IgD-negative memory B cell (primary cell): ENCODE measurements around the gene TAOK1. TPM values are rescaled to one million over a fixed set of nuclear protein-coding genes. Genes with fewer than 3 reads are reported as not detected.
A peak's percentile ranks its signal among the peaks of the same experiment; 100 is the strongest.

ENCODE experiments used
- H3K27ac Mint-ChIP-seq, 3 donors: one replicate each; pipeline ENCODE4 v1.8.0; 2020 to 2022; ENCODE audit warnings: mild to moderate bottlenecking in 3 of 3, mixed read lengths in 3 of 3, moderate library complexity in 1 of 3
- H3K27me3 Mint-ChIP-seq: one replicate; pipeline ENCODE4 v1.8.0; 2021; ENCODE audit warnings: mixed read lengths
- H3K36me3 Mint-ChIP-seq: one replicate; pipeline ENCODE4 v1.8.0; 2020; ENCODE audit warnings: mild to moderate bottlenecking, mixed read lengths
- H3K4me1 Mint-ChIP-seq, 3 donors: one replicate each; pipeline ENCODE4 v1.8.0; 2020 to 2022; ENCODE audit warnings: mixed read lengths in 3 of 3, mild to moderate bottlenecking in 1 of 3
- H3K4me3 Mint-ChIP-seq, 4 donors: one replicate each; pipeline ENCODE4 v1.8.0; 2020 to 2022; ENCODE audit warnings: mild to moderate bottlenecking in 4 of 4, mixed read lengths in 4 of 4, moderate library complexity in 3 of 4
- H3K9me3 Mint-ChIP-seq, 3 donors: one replicate each; pipeline ENCODE4 v1.8.0; 2020 to 2021; ENCODE audit warnings: mixed read lengths in 3 of 3, mild to moderate bottlenecking in 1 of 3
- polyA plus RNA-seq: library from polyadenylated mRNA; unstranded; fragments of 300-500 nt; fragmentation: Illumina TruSeq; gene quantifications from one replicate; pipeline ENCODE4 v1.2.3, GENCODE V29; 2021

TAOK1 gene
- polyA plus RNA-seq, 1 donor from 2014 or later: 4.0 TPM

GRCh38 chr17:29363716-29364115 lies 26.4 kb upstream of the TAOK1 start:
- Mint-ChIP-seq H3K4me3 (no peak overlapping the region), H3K9me3 (no peaks in the 10 kb centered on the region), H3K4me1 (no peaks in the 10 kb centered on the region), H3K27me3 (no peaks in the 10 kb centered on the region), H3K27ac (no peak overlapping the region), H3K36me3 (no peaks in the 10 kb centered on the region)

- H3K4me3 Mint-ChIP-seq: no peak overlapping the region
- H3K36me3 Mint-ChIP-seq: no peaks in the 10 kb centered on the region
- H3K27ac Mint-ChIP-seq: no peak overlapping the region
- H3K4me1 Mint-ChIP-seq: no peaks in the 10 kb centered on the region
- no peaks in the 10 kb centered on the region for H3K27me3 Mint-ChIP-seq
- H3K9me3 Mint-ChIP-seq: no peaks in the 10 kb centered on the region
Measured at GRCh38 chr17:29364691-29365090, 25.5 kb upstream of the TAOK1 start.

- H3K9me3 Mint-ChIP-seq: no peaks in the 10 kb centered on the region
- no peak overlapping the region for H3K27ac Mint-ChIP-seq
- H3K27me3 Mint-ChIP-seq: no peaks in the 10 kb centered on the region
- H3K4me1 Mint-ChIP-seq: peaks cover 0 to 1% (median 0%) of the 10 kb centered on the region in 3 donors
- no peaks in the 10 kb centered on the region for H3K36me3 Mint-ChIP-seq
- no peak overlapping the region for H3K4me3 Mint-ChIP-seq
Measured at GRCh38 chr17:29368161-29368560, 22.0 kb upstream of the TAOK1 start.

GRCh38 chr17:29368926-29369325 lies 21.2 kb upstream of the TAOK1 start:
- Mint-ChIP-seq H3K4me3 (no peak overlapping the region), H3K4me1 (peaks cover 0 to 1% (median 0%) of the 10 kb centered on the region in 3 donors), H3K36me3 (no peaks in the 10 kb centered on the region), H3K9me3 (no peaks in the 10 kb centered on the region), H3K27ac (no peak overlapping the region), H3K27me3 (no peaks in the 10 kb centered on the region)

GRCh38 chr17:29369831-29370735 lies 20.1 kb upstream of the TAOK1 start:
- no peaks in the 10 kb centered on the region for H3K36me3 Mint-ChIP-seq
- H3K4me1 Mint-ChIP-seq: peaks cover 0 to 1% (median 0%) of the 10 kb centered on the region in 3 donors

GRCh38 chr17:29376667-29377270 lies 13.4 kb upstream of the TAOK1 start:
- Mint-ChIP-seq H3K9me3 (no peaks in the 10 kb centered on the region), H3K27me3 (no peaks in the 10 kb centered on the region), H3K27ac (no peak overlapping the region), H3K4me1 (peaks cover 0 to 1% (median 0%) of the 10 kb centered on the region in 3 donors), H3K4me3 (no peak overlapping the region), H3K36me3 (no peaks in the 10 kb centered on the region)

More at GRCh38 chr17:29369831-29370735, 20.1 kb upstream of the TAOK1 start:
- H3K27ac Mint-ChIP-seq: no peak overlapping the region
- H3K4me3 Mint-ChIP-seq: no peak overlapping the region
- no peaks in the 10 kb centered on the region for H3K9me3 Mint-ChIP-seq
- H3K27me3 Mint-ChIP-seq: no peaks in the 10 kb centered on the region

GRCh38 chr17:29378500-29378899 lies 11.7 kb upstream of the TAOK1 start:
- Mint-ChIP-seq H3K4me3 (no peak overlapping the region), H3K9me3 (no peaks in the 10 kb centered on the region), H3K27me3 (no peaks in the 10 kb centered on the region), H3K36me3 (no peaks in the 10 kb centered on the region), H3K27ac (no peak overlapping the region), H3K4me1 (no peaks in the 10 kb centered on the region)

GRCh38 chr17:29379084-29379991 lies 10.8 kb upstream of the TAOK1 start:
- Mint-ChIP-seq H3K4me1 (no peaks in the 10 kb centered on the region), H3K27ac (peak overlapping the region in 1 of 3 donors; percentile 83)

GRCh38 chr17:29383686-29384085 lies 6.5 kb upstream of the TAOK1 start:
- H3K9me3 Mint-ChIP-seq: no peaks in the 10 kb centered on the region
- no peaks in the 10 kb centered on the region for H3K27me3 Mint-ChIP-seq
- H3K27ac Mint-ChIP-seq: no peak overlapping the region
- no peak overlapping the region for H3K4me3 Mint-ChIP-seq
- peaks cover 0 to 2% (median 2%) of the 10 kb centered on the region in 3 donors for H3K4me1 Mint-ChIP-seq
- no peaks in the 10 kb centered on the region for H3K36me3 Mint-ChIP-seq

More at GRCh38 chr17:29379084-29379991, 10.8 kb upstream of the TAOK1 start:
- no peak overlapping the region for H3K4me3 Mint-ChIP-seq
- H3K9me3 Mint-ChIP-seq: no peaks in the 10 kb centered on the region
- no peaks in the 10 kb centered on the region for H3K36me3 Mint-ChIP-seq
- no peaks in the 10 kb centered on the region for H3K27me3 Mint-ChIP-seq

GRCh38 chr17:29384901-29385300 lies 5.3 kb upstream of the TAOK1 start:
- no peak overlapping the region for H3K4me3 Mint-ChIP-seq
- H3K36me3 Mint-ChIP-seq: no peaks in the 10 kb centered on the region
- H3K9me3 Mint-ChIP-seq: no peaks in the 10 kb centered on the region
- no peak overlapping the region for H3K27ac Mint-ChIP-seq
- H3K27me3 Mint-ChIP-seq: no peaks in the 10 kb centered on the region
- peaks cover 5 to 8% (median 5%) of the 10 kb centered on the region in 3 donors for H3K4me1 Mint-ChIP-seq

- H3K9me3 Mint-ChIP-seq: no peaks in the 10 kb centered on the region
- H3K27ac Mint-ChIP-seq: peak overlapping the region in 1 of 3 donors; percentile 30
- no peaks in the 10 kb centered on the region for H3K36me3 Mint-ChIP-seq
- H3K4me1 Mint-ChIP-seq: peaks cover 9 to 15% (median 14%) of the 10 kb centered on the region in 3 donors
- H3K4me3 Mint-ChIP-seq: peak overlapping the region in 1 of 4 donors; percentile 66
- no peaks in the 10 kb centered on the region for H3K27me3 Mint-ChIP-seq
Measured at GRCh38 chr17:29386760-29387159, 3.4 kb upstream of the TAOK1 start.

GRCh38 chr17:29388937-29389336 lies 1.2 kb upstream of the TAOK1 start:
- Mint-ChIP-seq H3K9me3 (no peaks in the 10 kb centered on the region), H3K27ac (peak overlapping the region in 1 of 3 donors; percentile 39), H3K27me3 (no peaks in the 10 kb centered on the region), H3K4me1 (peaks cover 25 to 33% (median 32%) of the 10 kb centered on the region in 3 donors), H3K4me3 (peak overlapping the region; percentile 46 to 75 (median 64)), H3K36me3 (peaks cover 6% of the 10 kb centered on the region)

- Mint-ChIP-seq H3K27me3 (no peaks in the 10 kb centered on the region), H3K9me3 (no peaks in the 10 kb centered on the region), H3K4me1 (peaks cover 29 to 40% (median 36%) of the 10 kb centered on the region in 3 donors), H3K36me3 (peaks cover 6% of the 10 kb centered on the region), H3K4me3 (peak overlapping the region; percentile 88 to 98 (median 94)), H3K27ac (peak overlapping the region in 2 of 3 donors; percentile 90 to 97)
Measured at GRCh38 chr17:29390851-29391631, 878 bp downstream of the TAOK1 start.

GRCh38 chr17:29393436-29393835 lies 3.3 kb downstream of the TAOK1 start:
- Mint-ChIP-seq H3K27me3 (no peaks in the 10 kb centered on the region), H3K4me3 (peak overlapping the region in 2 of 4 donors; percentile 20 to 70), H3K27ac (peak overlapping the region in 1 of 3 donors; percentile 85), H3K4me1 (peaks cover 32 to 40% (median 36%) of the 10 kb centered on the region in 3 donors), H3K9me3 (no peaks in the 10 kb centered on the region), H3K36me3 (peaks cover 6% of the 10 kb centered on the region)
